LHCN-M2 (cell line): ENCODE data around the gene KIAA1958. TPM values are rescaled to one million over a fixed set of nuclear protein-coding genes. Genes with fewer than 3 reads are reported as not detected.

Experiments used
- total RNA-seq: library from RNA; depleted of rRNA; stranded (reverse); fragments of >200 nt; gene quantifications from 2 replicates; pipeline ENCODE4 v1.2.3, GENCODE V29; 2014; rRNA removed

The KIAA1958 gene
- total RNA-seq, 1 experiment from 2014 or later = 1.4 TPM

Other genes starting within 250 kb of the KIAA1958 start
- 31.7 and 35.7 TPM in 2 replicates for gene PTBP3, start 153.2 kb upstream of the KIAA1958 start, total RNA-seq
- gene HSDL2, start 106.7 kb upstream of the KIAA1958 start, total RNA-seq = 43.3 and 45.8 TPM in 2 replicates
- 28.9 and 32.1 TPM in 2 replicates for gene INIP, start 231.3 kb downstream of the KIAA1958 start, total RNA-seq